Bone marrow (tissue), 2 donors: Measurements from ENCODE around the gene NAA80.

Source experiments
- DNase-seq, 2 donors: peaks; one replicate each; lab custom pipeline; 2025; lab: John Stamatoyannopoulos, UW

NAA80 gene

DNA sequence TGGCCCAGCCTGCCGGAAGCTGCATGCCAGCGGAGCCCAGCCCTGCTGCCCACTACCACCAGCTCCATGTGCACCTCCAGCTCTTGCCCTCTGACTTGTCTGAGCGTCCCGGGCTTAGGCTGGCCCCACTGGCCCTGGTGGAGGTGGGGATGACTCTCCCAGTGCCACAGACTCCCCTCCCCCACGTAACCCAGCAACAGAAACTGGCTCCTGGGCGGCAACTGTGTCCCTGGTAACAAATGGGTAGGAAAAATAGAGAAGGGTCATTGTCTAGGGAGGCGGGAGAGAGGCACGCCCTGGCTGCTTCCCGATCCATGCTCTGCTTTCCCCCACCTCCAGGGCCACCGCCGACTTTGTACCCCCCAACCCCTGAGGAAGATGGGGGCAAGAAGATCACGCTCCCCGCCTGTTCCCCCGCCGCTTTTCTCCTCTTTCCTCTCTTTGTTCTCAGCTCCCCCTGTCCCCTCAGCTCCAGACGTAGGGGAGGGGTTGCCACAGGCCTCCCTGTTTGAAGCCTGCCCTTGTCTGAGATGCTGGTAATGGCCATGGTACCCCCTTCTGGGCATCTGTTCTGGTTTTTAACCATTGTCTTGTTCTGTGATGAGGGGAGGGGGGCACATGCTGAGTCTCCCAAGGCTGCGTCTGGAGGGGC lies 41.0 kb downstream of the NAA80 start:
- no peak for DNase-seq

DNA sequence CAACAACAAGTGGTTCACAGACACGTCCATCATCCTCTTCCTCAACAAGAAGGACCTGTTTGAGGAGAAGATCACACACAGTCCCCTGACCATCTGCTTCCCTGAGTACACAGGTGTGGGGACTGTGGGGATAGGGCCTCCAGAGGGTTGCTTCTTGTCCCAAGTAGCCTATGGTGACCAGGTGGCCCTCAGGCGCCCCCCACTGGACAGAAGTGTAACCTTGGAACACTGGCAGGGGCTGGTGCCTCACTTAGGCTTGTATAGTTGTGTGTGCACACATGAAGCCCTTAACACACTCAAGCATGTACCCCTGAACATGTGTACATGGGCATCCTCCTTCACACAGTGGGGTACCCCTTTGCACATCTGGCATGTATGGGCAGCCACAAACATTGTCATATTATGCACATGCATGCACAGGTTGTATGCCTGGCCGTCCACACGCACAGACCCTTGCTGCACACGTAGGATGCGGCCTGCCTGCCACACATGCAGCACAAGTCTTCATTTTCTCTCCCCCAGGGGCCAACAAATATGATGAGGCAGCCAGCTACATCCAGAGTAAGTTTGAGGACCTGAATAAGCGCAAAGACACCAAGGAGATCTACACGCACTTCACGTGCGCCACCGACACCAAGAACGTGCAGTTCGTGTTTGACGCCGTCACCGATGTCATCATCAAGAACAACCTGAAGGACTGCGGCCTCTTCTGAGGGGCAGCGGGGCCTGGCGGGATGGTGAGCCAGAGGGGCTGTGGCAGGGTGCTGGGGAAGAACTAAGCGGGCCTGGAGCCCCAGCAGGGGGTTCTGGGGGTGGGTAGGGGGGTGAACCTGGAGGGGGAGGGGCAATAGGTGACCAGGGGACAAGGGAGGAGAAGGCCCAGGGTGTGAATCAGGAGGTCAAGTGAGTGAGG lies 42.0 kb downstream of the NAA80 start:
- DNase-seq, result peak in 1 of 2 donors; percentile 10

DNA sequence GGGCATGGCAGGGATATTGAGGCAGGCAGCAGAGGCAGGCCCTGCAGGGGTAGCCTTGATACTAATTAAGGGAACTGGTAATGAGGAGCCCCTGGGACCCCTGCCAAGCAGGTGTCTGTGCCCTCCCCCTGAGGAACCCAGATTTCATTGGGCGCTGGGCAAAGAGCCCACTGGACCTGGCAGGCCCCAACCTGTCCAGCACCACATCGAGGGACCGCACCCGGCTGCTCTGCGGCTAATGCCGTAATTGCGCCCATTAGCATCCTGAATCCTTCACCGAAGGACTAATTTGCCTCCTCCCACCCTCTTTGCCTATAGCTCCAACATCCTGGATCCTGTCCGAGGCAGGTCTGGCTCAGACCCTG lies 44.0 kb downstream of the NAA80 start:
- no peak for DNase-seq

DNA sequence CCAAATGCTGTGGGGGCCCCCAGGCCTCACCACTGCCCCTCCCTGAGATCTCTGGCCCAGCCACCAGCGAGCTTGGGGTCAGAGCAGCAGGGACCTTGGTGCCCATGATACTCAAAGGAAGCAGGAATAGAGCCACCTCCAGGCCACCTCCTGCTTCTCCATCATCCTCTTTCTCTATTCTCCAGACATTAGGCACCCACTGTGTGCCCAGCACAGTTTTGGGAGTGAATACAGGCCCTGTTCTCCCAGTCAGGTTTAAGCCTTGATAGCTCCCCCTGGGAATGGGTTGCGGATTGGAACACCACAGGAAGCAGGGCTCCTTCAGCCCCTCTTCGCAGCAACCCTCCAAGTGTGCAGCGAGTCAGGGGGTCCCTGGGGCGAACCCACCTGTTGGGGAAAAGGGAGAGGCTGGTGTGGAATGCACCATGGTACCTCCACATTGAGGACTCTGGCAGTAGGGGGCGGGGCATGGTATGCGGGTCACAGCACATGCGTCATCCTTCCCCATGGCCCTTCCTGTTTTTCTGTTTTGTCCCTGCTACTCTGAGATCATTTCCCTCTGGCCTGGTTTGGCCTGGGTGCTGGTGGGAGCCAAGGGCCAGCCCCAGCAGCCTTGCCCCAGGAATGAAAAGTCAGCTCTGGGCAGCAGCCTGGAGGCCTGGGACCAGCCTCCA lies 44.5 kb downstream of the NAA80 start:
- peak in 1 of 2 donors; percentile 52 for DNase-seq

DNA sequence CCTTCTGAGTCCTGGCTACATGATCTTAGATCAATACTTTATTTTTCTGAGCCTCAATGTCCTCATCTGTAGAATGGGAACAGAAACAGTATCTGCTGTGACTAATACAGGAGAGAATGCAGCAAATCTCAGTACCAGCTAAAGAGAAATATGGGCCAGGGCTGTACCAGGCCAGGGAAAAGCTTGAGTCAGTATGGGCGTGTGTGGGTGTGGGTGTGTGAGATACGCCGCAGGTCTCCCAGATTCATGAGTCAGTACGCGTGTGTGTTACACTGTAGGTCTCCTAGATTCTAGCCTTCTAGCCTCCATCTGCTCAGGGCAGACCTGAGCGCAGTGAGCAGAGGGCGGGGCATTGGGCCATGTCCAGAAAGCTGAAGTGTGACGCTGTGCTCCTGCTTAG lies 48.0 kb downstream of the NAA80 start:
- DNase-seq, result no peak

DNA sequence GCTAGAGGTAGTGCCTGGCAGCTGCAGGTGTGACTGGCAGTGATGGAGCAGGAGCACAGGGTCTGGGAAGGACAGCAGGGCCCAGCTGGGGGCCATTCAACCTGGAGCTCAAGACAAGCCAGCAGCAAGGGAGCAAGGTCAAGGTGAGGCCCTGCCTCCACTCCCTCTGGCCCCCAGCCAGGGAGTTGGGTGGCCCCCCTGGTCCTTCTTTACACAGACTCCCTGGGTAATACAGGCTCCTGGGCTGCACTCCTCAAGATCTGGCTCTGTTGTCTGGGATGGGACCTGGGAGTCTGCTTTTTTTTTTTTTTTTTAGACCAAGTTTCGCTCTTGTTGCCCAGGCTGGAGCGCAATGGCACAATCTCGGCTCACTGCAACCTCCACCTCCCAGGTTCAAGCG lies 48.7 kb downstream of the NAA80 start:
- DNase-seq, result no peak

DNA sequence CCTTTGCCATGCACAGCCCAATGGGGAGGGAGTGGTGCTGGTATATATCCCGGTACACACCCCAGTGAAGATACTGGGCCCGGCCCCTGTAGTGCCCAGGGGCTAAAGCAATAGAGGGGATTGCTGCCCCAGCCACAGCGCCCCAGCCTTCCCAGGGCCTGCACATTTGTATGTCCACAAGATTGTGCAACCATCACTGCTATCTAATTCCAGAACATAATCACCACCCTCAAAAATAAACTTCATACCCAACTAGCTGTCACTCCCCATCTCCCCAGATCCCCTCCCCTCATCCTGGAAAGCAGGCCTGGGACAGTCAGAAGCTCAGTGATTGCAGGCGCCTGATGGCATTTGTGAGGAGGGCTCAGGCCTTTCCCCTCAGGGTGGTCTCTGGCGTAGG lies 49.7 kb downstream of the NAA80 start:
- DNase-seq, result no peak

DNA sequence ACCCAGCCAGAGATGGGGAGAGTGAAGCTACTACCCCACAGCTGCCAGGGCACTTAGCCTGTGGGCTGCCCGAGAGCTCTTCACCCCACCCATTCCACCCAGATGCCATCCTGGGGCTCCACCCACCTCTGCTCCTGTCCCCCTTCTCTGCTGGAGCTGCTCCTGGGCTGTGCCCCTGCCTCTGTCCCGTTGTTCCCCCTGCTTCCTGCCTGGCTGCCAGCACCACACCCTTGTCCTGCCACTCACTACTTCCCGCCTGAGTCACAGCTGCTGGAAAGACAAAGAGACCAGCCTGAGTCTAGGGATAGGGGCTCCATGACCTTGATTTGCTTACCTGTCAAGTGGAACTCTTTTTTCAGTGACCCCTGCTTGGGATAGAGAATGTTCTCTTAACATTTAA lies 50.8 kb downstream of the NAA80 start:
- DNase-seq, result no peak

DNA sequence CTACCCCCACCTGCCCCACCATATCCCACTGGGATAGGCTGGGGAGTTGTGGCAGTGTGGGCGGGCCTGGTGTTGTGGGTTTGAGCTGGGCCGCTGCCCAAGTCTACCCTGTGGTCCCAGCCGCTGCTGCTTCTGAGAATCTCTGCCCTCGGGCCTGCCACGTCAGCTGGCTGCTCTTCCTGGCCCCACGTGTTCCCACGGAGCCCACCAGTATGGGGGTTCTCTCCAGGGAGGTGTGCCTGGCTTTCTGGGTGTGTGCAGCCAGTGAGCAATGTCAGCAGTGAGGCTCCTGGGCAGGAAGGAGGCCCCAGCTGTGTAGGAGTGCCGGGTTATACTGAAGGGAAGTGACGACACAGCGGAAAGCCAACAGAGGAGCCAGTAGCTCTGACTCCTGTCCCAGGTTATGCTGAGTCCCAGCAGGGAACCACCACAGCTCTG lies 52.7 kb downstream of the NAA80 start:
- DNase-seq, result peak; percentile 74 to 84
